22Rv1 (cell line): ENCODE data around the gene ZNF691.

Source experiments
- H3K27ac ChIP-seq: fragments of 450-650 bp; 2 replicates; pipeline ENCODE4 v1.5.1; 2017
- CTCF ChIP-seq: fragments of 450-650 bp; IDR thresholded peaks from 2 replicates; pipeline ENCODE4 v1.5.1; 2017; ENCODE audit warnings: mild to moderate bottlenecking
- ZFX ChIP-seq: fragments of 450-650 bp; IDR thresholded peaks from 2 replicates; pipeline ENCODE4 v1.6.1; 2017; ENCODE audit warnings: antibody characterized with exemption, borderline replicate concordance

Gene ZNF691

DNA sequence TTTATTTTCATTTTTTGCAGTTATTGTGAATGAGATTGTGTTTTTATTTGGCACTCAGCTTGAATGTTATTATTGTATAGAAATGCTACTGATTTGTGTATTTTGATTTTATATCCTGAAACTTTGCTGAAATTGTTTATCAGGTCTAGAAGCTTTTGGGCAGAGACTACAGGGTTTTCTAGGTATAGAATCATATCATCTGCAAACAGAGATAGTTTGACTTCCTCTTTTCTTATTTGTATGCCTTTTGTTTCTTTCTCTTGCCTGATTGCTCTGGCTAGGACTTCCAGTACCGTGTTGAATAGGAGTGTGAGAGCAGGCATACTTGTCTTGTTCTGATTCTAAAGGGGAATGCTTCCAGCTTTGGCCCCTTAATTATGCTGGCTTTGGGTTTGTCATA lies 27.3 kb downstream of the ZNF691 start:
- TF ChIP-seq CTCF, result no peak
- no peak for TF ChIP-seq ZFX

GRCh38 chr1:42876009-42876408 lies 29.6 kb downstream of the ZNF691 start:
- TF ChIP-seq ZFX (no peak), CTCF (no peak)
- no peak overlapping the region for H3K27ac ChIP-seq

More for the DNA sequence above, 27.3 kb downstream of the ZNF691 start:
- H3K27ac ChIP-seq, result no peak overlapping the region

- TF ChIP-seq CTCF (no peak), ZFX (no peak)
Observed at GRCh38 chr1:42877380-42877779, 31.0 kb downstream of the ZNF691 start.

DNA sequence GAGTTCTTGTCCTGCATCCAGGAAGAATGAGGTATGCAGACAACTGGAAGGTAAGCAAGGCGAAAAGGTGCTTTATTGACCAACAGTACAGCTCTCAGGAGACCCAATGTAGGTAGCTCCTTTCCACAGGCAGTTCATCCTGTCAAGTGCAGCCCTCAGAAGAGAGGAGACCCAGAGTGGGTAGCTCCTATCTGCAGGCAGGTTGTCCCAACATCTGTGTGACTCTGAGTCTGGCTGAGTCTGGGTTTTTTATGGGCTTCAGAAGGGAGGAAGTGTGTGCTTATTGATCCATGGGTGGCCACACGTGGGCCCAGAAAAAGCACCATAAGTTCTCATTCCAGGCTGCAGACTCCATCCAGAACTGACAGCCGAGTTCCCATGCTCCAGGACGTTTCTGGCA lies 34.0 kb downstream of the ZNF691 start:
- TF ChIP-seq CTCF (no peak), ZFX (no peak)
- no peak overlapping the region for H3K27ac ChIP-seq

More at GRCh38 chr1:42877380-42877779, 31.0 kb downstream of the ZNF691 start:
- H3K27ac ChIP-seq, result no peak overlapping the region

DNA sequence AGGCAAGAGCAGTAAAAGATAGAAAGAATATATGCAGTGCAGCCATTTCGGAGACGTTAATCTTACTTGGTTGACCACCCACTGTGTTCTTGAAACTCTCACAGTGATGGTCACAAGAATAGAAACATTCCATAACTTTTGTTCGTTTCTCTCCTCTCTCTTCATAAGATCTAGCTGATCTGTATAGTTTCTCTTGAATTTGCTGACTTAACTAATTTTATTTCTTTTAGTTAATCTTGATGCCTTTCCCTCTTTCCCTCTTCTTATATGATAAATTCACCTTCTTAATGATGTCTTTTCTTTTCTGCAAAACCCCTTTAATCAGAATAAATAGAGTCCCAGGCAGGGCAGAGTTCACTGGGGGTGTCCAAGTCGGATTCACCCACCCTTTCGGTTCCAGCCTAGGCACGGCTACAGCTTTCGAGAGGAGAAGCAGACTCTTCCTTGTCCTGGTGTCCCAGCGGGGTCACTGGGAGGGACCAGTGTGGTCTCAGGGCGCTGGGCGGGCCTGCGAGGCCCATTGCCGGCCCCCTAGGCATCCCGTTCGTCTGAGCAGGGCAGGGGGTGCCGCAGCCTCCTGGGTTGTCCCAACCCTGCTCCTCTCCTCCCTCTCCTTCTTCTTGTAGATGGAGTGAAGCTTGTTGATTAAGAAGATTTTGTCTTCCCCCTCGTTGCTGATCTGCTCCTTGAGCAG lies 39.8 kb downstream of the ZNF691 start:
- TF ChIP-seq CTCF (no peak), ZFX (no peak)
- no peak overlapping the region for H3K27ac ChIP-seq

GRCh38 chr1:42886800-42887199 lies 40.4 kb downstream of the ZNF691 start:
- H3K27ac ChIP-seq, result no peak overlapping the region
- TF ChIP-seq ZFX (no peak), CTCF (no peak)

- TF ChIP-seq CTCF (no peak), ZFX (no peak)
- no peak overlapping the region for H3K27ac ChIP-seq
Observed at GRCh38 chr1:42887366-42887765, 41.0 kb downstream of the ZNF691 start.
